Measurements from ENCODE around the gene TST. TPM values are rescaled to one million over a fixed set of nuclear protein-coding genes. Genes with fewer than 3 reads are reported as not detected.
A peak's percentile ranks its signal among the peaks of the same experiment; 100 is the strongest.

TST gene
- total and polyA plus RNA-seq, 2 donors (not counting 1 experiment from before 2014, with no cell fraction given): 12.7 to 21.6 TPM

- peak in 1 of 2 donors; percentile 18 for DNase-seq (ENCODE audit: low read depth in 2 of 2)
Observed at GRCh38 chr22:37014835-37015586, 4.2 kb downstream of the TST start.

GRCh38 chr22:37014415-37014806 lies 4.8 kb downstream of the TST start:
- Histone ChIP-seq H2AFZ (ENCODE audit: low read length) (no peak overlapping the region), H3K9me3 (ENCODE audit: control insufficient read depth, insufficient read depth, low read depth, low read length) (no peaks in the 10 kb centered on the region), H3K4me1 (ENCODE audit: control insufficient read depth, extremely low read depth, insufficient read depth, low read length) (peaks cover 4% of the 10 kb centered on the region), H3K27ac (ENCODE audit: insufficient read depth, low read length) (no peak overlapping the region), H3K4me2 (ENCODE audit: extremely low read depth, insufficient read depth, low read length) (no peak overlapping the region), H3K79me2 (ENCODE audit: control insufficient read depth, insufficient read depth, low read length) (no peaks in the 10 kb centered on the region), H3K4me3 (replicated peaks in 1 of 4; ENCODE audit: control extremely low read depth in 1 of 4, insufficient read depth in 1 of 4, low read depth in 3 of 4, low read length in 4 of 4) (no peak overlapping the region), H3K27me3 (ENCODE audit: control insufficient read depth, insufficient read depth, low read length) (no peaks in the 10 kb centered on the region), H4K20me1 (ENCODE audit: control insufficient read depth, extremely low read depth, insufficient read depth, low read length) (no peaks in the 10 kb centered on the region), H3K36me3 (ENCODE audit: control insufficient read depth, insufficient read depth, low read length) (no peaks in the 10 kb centered on the region), H3K9ac (ENCODE audit: insufficient read depth, low read length) (no peak overlapping the region)
- no peak for TF ChIP-seq EZH2 (IDR thresholded peaks at IDR 0.05; ENCODE audit: low read length, missing control alignments)
- no peak for TF ChIP-seq CTCF (conservative IDR thresholded peaks at IDR 0.05 in 1 of 2, IDR thresholded peaks at IDR 0.05 in 1 of 2; ENCODE audit: low read depth in 1 of 2, low read length in 2 of 2)
- DNase-seq (ENCODE audit: low read depth in 2 of 2): no peak

More at GRCh38 chr22:37014835-37015586, 4.2 kb downstream of the TST start:
- Histone ChIP-seq H3K27me3 (ENCODE audit: control insufficient read depth, insufficient read depth, low read length) (no peaks in the 10 kb centered on the region), H3K9me3 (ENCODE audit: control insufficient read depth, insufficient read depth, low read depth, low read length) (no peaks in the 10 kb centered on the region), H3K4me1 (ENCODE audit: control insufficient read depth, extremely low read depth, insufficient read depth, low read length) (peaks cover 4% of the 10 kb centered on the region), H3K4me3 (replicated peaks in 1 of 4; ENCODE audit: control extremely low read depth in 1 of 4, insufficient read depth in 1 of 4, low read depth in 3 of 4, low read length in 4 of 4) (no peak overlapping the region), H3K36me3 (ENCODE audit: control insufficient read depth, insufficient read depth, low read length) (no peaks in the 10 kb centered on the region), H3K79me2 (ENCODE audit: control insufficient read depth, insufficient read depth, low read length) (peaks cover under 1% of the 10 kb centered on the region), H4K20me1 (ENCODE audit: control insufficient read depth, extremely low read depth, insufficient read depth, low read length) (no peaks in the 10 kb centered on the region), H3K9ac (ENCODE audit: insufficient read depth, low read length) (no peak overlapping the region), H2AFZ (ENCODE audit: low read length) (no peak overlapping the region), H3K27ac (ENCODE audit: insufficient read depth, low read length) (no peak overlapping the region), H3K4me2 (ENCODE audit: extremely low read depth, insufficient read depth, low read length) (no peak overlapping the region)
- TF ChIP-seq EZH2 (IDR thresholded peaks at IDR 0.05; ENCODE audit: low read length, missing control alignments) (no peak), CTCF (conservative IDR thresholded peaks at IDR 0.05 in 1 of 2, IDR thresholded peaks at IDR 0.05 in 1 of 2; ENCODE audit: low read depth in 1 of 2, low read length in 2 of 2) (no peak)

DNA sequence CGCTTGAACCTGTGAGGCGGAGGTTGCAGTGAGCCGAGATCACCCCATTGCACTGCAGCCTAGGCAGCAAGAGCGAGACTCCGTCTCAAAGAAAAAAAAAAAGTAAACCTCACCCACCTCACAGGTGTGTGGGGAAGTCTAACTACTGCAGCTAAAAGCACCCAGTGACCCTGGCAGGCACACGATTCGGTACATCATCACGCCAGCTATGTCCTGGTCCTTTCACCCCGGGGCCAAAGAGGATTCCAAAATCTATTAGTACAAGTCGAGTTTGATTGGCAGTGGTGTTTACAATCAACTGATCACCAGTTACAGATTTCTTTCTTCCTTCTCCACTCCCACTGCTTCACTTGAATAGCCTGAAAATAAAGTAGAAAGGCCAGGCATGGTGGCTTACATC lies 6.3 kb downstream of the TST start:
- Histone ChIP-seq H3K27me3 (ENCODE audit: control insufficient read depth, insufficient read depth, low read length) (no peaks in the 10 kb centered on the region), H3K36me3 (ENCODE audit: control insufficient read depth, insufficient read depth, low read length) (no peaks in the 10 kb centered on the region), H3K27ac (ENCODE audit: insufficient read depth, low read length) (no peak overlapping the region), H3K9me3 (ENCODE audit: control insufficient read depth, insufficient read depth, low read depth, low read length) (no peaks in the 10 kb centered on the region), H3K9ac (ENCODE audit: insufficient read depth, low read length) (no peak overlapping the region), H4K20me1 (ENCODE audit: control insufficient read depth, extremely low read depth, insufficient read depth, low read length) (no peaks in the 10 kb centered on the region), H3K4me1 (ENCODE audit: control insufficient read depth, extremely low read depth, insufficient read depth, low read length) (peaks cover 1% of the 10 kb centered on the region), H3K79me2 (ENCODE audit: control insufficient read depth, insufficient read depth, low read length) (no peaks in the 10 kb centered on the region), H3K4me3 (replicated peaks in 1 of 4; ENCODE audit: control extremely low read depth in 1 of 4, insufficient read depth in 1 of 4, low read depth in 3 of 4, low read length in 4 of 4) (no peak overlapping the region), H2AFZ (ENCODE audit: low read length) (no peak overlapping the region), H3K4me2 (ENCODE audit: extremely low read depth, insufficient read depth, low read length) (no peak overlapping the region)
- TF ChIP-seq EZH2 (IDR thresholded peaks at IDR 0.05; ENCODE audit: low read length, missing control alignments) (no peak), CTCF (conservative IDR thresholded peaks at IDR 0.05 in 1 of 2, IDR thresholded peaks at IDR 0.05 in 1 of 2; ENCODE audit: low read depth in 1 of 2, low read length in 2 of 2) (no peak)
- no peak for DNase-seq (ENCODE audit: low read depth in 2 of 2)

Measured in fibroblast of lung (primary cell).